AG09309 (cell line): ENCODE measurements around the gene FHAD1.

Source experiments
- DNase-seq: peaks from one replicate; pipeline ENCODE4 v3.0.0-alpha.2; 2010; ENCODE audit warnings: low read depth
- H3K4me3 ChIP-seq: 2 replicates; pipeline ENCODE4 v1.5.1; 2011; ENCODE audit warnings: mild to moderate bottlenecking, low read depth, low read length, moderate library complexity; ENCODE audit not compliant: control insufficient read depth
- CTCF ChIP-seq: IDR thresholded peaks from 2 replicates; pipeline ENCODE4 v1.5.1; 2011; ENCODE audit warnings: mild to moderate bottlenecking, low read depth, low read length, inconsistent platforms; ENCODE audit not compliant: insufficient read depth, control insufficient read depth; ENCODE audit errors: missing control alignments

The FHAD1 gene

GRCh38 chr1:15205586-15206346, 41.3 kb upstream of the FHAD1 start:
- DNase-seq: no peak
- TF ChIP-seq CTCF: no peak

GRCh38 chr1:15206418-15207030, 40.5 kb upstream of the FHAD1 start:
- no peak overlapping the region for H3K4me3 ChIP-seq
- no peak for DNase-seq
- TF ChIP-seq CTCF: no peak

More at GRCh38 chr1:15205586-15206346, 41.3 kb upstream of the FHAD1 start:
- no peak overlapping the region for H3K4me3 ChIP-seq

GRCh38 chr1:15207031-15207828, 39.8 kb upstream of the FHAD1 start:
- H3K4me3 ChIP-seq: no peak overlapping the region
- DNase-seq: no peak

GRCh38 chr1:15207829-15208429, 39.1 kb upstream of the FHAD1 start:
- H3K4me3 ChIP-seq: no peak overlapping the region
- TF ChIP-seq CTCF: no peak
- DNase-seq: no peak

More at GRCh38 chr1:15207031-15207828, 39.8 kb upstream of the FHAD1 start:
- no peak for TF ChIP-seq CTCF

GRCh38 chr1:15210651-15211375, 36.2 kb upstream of the FHAD1 start:
- no peak for TF ChIP-seq CTCF
- no peak for DNase-seq
- H3K4me3 ChIP-seq: no peak overlapping the region

GRCh38 chr1:15211424-15211823, 35.6 kb upstream of the FHAD1 start:
- H3K4me3 ChIP-seq: no peak overlapping the region
- TF ChIP-seq CTCF: no peak
- DNase-seq: no peak
